GM21737 (cell line): ENCODE results near the gene NMNAT3.
"Not testable (repeated sequence)": the region's sequence is repeated elsewhere in the genome, so short reads cannot be mapped to it uniquely, and the experiment has no call there.

ENCODE experiments used
- ATAC-seq: cut with Tn5 transposase; IDR thresholded peaks from one replicate; pipeline ENCODE4 v1.9.1; 2021; ENCODE audit warnings: mild to moderate bottlenecking, moderate library complexity; ENCODE audit not compliant: unreplicated experiment

The NMNAT3 gene

DNA sequence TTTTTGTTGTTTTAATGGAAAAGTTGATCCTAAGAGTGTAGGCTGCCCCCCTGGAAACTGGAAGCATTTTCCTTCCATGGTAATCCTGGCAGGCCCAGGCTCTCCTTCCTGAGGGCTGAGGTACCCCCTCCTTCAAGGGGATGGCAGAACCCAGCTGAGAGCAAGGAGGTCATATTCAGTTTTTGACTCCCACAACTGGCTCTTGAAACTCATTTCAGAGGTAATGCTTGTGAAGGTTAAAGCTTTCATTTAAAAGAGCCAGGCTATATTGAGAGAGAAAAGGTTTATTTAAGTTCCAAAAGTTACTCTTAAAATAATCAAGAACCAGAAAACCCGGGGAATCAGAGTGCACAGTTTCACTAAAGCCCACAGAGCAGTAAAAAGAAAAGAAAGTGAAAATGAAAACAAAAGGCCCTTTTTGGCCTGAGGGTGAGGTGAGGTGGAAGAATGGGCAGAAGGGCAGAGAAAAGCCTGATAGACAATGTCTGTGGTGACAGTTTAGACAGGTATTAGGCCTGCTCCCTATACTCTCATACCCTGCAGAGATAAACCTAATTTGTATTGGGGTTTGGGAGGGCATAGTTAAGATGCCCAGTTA is 91.3 kb downstream of the NMNAT3 start:
- peak; percentile 81 for ATAC-seq

DNA sequence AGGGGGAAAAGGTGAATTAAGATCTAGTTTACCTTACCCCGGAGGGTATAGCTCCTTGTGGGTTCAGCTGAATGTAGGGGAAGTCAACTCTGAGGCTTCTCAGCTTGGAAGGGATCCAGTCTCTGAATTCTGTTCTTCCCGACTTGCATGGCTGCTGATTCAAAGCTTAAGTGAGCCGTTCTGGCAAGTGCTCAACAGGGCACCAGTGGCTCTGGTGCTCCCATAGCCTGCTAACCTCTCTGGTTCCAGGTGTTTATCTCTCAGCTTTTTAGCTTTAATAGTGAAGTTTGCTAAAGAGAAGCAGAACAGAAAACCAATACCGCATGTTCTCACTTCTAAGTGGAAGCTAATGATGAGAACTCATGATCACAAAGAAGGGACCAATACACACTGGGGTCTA is 92.0 kb downstream of the NMNAT3 start:
- ATAC-seq: no peak

DNA sequence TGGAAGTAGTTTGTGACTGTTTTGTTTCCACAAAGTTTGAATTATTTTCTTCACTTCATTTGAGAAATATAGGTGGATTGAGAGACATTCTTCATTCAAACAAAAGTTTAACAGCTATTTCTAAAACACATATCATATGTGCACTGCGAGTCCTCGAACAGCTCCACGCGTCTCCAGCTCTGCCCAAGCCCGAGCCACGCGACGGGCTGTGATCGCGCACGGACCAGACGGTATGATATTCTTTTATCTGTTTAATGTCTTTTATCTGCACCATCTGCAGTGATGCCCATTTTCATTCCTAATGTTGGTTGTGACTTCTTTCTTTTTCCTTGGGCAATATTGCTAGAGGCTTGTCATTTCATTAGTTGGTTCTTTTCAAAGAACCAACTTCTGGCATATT is 94.1 kb downstream of the NMNAT3 start:
- not testable (repeated sequence) for ATAC-seq

DNA sequence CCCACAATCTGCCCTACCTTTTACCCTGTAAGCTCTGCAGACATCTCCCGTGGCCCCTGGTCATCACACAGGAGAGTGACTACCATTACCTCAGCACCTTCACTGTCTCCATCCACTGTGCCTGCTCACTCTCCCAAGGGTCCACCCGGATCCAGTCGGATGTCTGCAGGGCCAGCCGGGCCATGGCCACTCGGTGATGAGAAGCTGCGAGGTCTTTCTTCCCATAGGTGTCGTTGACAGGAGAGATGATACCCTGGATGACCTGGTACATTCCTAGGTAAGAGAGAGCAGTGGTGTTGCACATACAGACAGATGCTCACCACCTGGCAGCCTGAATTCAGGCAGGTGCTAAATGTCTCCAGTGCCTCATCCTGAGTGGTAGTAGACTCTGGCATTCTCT is 99.0 kb downstream of the NMNAT3 start:
- ATAC-seq: no peak

DNA sequence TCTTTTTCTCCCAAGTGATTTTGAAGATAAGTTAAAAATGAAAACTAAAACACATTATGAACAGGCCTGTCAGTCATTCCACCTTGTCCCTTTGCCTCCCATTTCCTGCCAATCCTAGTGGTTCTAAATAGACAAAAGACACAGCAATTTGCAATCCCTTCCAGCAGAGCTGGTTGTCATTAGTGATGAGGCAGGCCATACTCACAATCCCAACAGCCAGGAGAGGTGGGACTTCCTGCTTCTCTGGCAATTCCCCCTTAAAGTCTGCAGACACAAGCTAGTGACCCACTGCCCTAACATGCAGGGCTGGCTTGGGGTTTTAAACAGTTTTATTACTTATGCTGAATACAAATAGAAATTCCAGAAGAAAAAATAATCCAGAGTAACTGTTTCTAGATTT is 99.9 kb downstream of the NMNAT3 start:
- no peak for ATAC-seq

DNA sequence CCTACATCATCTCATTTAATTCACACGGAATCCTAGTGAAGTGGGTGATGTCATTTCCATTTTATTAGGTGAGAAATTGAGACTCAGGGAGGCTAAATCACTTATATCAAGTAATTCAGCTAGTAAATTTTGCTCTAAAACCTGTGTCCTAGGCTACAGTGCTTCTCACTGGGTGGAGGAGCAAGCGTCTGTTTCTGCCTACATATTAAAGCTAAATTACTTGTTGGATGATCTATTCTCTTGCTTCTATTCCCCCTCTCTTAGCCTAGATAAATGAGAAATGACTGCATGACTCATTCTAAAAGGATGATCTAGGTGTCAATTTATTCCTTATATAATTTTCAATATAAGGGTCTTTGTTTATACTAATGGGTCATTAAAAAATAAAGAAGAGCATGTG is 100.4 kb downstream of the NMNAT3 start:
- no peak for ATAC-seq

DNA sequence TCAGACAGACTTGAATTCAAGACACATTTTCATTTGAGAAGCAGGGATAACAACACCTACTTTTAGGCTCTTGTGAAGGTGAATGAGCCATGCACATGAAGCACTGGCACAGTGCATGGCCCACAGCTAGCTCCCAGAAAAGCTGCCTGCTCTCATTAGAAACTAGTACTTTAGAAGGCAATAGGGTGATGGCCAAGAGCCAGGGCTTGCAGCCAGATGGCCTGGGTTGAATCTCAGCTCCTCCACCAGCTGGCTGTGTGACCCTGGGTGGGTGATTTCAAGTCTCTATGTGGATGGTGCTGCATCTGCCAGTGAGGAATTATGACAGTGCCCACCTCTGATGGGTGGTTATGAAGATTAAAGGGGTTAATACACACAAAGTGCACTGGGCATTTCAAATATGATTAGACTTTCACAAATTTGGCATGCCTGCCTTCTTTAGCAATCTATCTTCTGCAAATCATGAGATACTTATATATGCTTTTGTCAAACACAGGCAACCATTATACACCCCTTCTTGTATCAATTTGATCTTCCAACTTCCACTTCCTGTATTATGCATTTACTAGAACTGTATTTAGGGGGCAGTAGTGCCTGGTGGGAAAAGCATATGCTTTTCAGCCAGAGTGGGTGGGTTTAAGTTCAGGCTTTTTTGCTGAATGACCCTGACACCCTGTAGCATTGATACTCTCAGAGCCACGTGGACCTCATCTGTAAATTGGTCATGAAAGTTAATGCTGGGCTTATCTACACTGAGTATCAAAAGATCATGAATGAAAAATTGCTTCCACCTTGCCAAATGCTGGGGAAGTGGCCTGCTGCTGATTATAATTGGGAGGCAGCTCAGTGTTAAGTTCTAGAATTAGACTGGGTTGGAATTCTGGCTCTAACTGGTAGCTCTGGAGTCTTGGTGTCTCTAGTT is 103.5 kb downstream of the NMNAT3 start:
- ATAC-seq: no peak

DNA sequence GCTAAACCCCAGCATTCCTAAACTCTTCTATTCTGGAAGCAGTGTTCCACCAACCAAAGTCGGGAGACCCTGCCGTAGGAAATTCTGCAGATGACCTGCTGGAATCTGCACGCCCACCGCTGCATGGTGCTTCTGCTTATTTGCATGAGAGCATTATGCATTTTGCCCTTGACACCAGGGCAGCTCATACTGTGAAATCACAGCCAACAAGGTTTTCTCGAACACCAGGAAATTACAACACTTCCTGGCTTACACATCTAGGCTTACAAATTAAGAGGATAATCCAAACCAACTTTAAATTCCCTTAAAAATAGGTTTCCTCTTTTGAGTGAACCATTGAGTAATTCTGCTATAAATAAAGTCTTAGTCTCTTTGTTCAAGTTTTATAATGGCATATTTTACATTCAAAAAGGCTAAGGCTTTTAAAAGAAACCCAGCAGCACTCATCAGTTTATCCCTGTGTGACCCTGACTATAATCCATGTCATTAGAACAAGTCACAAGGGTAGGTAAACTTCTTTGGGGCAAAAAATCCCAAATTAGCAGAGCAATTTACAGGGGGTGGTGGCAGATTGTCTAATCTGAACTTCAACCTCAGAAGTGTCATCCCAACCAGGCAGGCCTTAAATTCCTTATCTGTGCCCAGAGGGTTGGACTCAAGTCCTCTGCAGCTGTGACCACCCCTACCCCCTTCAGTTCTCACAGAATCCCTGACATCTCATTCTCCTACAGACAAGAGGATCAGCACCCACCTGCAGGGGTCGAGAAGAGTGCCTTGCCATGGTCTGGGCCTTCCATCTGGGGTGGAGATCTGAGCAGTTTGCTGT is 104.7 kb downstream of the NMNAT3 start:
- ATAC-seq: no peak

DNA sequence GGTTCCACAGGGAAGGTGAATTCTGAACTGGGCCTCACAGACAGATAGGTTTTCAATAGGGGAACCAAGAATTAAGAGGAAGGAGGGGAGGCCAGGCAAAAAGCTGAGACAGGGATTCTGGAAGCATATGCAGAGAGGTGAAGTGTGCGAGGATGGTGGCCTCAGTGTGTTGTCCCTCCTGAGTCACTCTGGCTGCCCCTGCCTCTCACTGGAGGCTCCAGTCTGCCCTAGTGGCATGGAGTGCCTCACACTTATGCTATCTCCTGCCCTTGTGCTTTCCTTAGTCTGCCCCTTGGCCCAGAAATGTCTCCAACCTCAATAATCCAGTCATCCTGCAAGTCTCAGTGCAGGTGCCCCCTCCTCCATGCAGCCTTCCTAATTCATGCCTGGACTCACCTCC is 106.1 kb downstream of the NMNAT3 start:
- no peak for ATAC-seq

DNA sequence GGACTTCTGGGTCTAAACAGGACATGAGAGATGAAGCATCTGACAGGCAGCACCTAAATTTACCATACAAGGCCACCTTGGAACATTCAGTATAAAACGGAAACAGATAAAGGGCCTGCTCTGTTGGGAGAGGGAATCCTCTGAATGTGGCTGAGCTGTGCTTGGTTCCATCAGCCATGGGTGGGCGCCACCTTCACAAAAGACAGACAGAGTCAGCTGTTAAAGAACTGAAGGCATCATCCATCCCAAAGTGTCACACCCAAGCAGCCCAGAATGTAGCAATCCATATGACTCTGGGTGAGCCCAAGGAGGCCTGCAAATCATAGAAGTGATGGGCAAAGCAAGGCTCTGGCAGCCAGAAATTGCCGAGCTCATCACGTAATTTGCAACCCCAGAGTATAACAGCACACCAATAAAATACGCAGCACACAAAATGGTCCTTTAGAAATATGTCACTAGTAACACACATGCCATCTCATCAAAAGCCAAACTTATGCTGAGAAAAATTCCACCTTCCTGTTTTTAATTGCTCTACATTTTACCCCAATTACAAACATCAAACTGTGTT is 113.4 kb downstream of the NMNAT3 start:
- no peak for ATAC-seq

DNA sequence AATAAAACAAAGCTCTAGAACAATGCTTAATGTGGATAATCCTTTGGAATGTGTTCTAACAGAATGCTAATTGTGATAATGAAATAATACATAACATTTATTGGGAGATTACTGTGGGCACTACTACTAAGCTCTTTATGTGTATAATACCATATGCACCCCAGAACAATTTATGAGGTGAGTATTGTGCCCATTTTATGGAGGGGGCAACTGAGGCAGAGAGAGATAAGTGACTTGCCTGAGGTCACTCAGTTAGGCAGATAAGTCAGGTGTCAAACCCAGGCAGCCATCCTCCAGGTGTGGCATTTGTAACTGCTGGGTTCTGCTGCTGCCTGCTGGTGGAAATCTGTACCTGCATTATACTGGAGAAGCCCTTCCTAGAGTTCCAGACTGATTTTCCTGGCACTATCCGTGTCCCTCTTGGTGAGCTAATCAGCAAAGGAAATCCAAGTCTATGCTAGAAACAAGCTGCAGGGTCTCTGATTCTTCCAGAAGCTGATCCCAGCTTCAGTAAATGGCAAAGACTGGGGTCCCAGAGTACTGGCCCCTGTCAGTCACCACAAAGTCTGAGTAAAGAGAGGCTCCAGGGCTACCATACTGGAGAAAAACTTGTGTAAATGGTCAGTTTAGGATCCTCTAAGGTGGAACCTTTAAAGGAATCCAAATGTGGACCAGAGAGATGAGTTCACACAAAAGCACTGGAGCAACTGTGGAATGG is 115.7 kb downstream of the NMNAT3 start:
- no peak for ATAC-seq

DNA sequence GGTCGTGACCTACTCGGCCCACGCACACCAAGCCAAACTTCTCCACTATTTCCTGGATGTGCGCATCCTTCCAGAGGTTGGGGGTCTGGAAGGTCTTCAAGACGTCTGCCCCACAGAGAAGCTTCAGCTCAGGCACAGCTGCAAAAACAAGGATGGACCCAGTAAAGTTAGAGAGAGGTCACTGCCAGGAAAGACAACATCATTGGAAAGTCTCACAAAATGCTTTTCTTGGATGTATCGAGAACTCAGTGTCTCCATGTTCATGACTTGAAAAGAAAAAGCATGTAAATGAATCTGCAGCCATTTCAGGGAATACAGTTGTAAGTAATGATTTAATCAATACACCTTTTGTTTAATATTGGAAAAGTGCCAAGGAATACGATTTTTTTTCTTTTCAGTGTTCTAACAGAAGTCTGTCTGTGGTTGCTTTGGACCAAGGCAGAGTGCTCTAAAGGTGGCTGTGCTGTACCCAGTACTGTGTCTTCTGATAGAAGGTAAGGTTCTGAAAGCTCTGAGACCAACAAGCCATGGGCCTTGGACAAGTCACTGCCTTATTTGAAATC is 116.4 kb downstream of the NMNAT3 start:
- ATAC-seq: no peak

DNA sequence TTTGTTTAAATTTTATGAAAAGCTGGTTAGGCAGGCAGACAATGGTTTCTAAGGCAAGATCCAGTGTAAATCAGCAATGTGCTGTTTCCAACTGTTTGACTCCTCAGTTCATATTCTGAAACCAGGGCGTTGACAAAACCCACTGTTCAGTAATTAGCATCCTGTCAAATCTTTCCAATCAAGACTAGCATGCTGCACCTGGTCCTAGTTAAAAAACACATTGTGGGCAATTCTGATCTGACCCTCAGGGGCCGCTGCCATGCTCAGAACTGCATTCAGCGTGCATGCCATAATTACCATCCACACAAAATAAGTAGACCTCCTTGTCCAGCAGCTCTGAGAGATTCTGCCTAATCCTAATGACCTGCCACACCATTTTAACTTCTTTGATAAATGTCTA is 117.4 kb downstream of the NMNAT3 start:
- no peak for ATAC-seq

DNA sequence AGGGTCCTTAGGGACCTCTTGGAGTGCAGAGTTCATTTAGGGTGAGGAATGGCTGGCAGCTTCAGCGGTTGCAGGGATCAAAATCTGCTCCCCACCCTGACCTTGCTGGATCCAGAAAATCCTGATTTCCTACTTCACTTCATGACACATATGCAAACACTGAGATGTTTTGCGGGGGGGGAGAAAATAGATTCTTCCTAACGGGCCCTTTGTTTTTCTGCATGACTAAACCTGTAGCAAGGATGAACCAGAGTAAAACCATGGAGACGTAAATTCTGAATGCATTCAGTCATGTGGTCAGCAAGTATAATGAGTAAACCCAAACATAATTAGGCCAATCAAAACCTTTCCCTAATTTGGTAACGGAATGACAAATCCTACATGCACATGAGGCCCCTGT is 118.2 kb downstream of the NMNAT3 start:
- no peak for ATAC-seq

DNA sequence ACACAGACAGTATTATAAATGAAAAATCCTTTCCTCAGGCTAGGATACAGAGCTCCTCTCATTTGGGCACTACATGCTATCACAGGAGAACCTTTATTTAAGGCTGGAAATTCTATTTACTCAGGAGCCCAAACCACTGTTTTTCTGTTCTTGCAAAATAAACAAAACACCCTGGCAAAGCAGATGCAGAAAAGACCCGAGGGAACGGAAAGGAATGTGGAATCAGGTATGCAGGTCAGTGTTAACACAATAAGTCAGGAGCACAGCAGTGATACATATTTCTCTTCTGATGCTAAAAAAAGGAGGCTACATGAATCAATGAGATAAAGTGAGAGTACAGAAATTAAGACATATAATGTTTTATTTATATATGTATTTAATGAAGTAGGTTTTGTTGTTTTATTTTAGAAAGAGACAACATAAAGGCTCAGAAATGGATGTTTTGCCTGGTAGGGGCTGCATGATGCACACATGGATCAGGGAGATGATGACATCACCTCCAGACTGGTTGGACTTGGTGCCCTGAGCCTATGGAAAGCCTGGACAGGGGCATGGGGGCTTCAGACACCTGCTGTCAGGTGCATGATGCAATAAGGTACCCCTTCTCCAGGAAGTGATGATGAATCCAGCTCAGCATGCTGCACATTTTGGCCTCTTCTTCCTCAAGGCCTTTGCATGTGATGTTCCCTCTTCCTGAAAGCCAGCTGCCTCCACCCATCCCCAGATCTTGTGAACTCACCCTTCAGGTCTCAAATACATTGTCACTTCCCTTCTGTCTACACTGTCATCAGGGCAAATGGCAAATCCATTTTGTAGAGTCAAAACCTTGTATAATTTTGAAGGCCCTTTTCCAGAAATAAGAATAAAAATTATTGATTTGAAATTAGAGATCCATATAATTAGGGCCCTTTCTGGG is 119.2 kb downstream of the NMNAT3 start:
- no peak for ATAC-seq

DNA sequence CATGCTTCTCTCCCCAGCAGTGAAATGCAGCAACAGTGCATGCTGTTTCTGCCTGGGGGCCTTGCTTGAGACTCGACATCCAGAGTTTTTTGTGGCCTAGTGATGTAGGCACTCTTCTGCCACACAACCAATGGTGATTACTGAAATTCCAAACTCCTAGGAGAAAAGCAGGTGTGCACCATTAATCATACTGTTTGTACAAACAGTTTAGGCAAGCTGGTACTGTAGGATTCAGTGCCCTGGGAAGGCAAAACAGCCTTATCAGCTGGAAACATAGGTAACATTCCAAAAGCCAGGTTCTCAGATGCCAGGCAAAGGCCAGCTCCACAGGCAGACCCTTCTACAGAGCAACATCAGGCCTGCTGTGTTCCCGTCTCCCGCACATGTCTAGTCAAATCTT is 120.7 kb downstream of the NMNAT3 start:
- ATAC-seq: no peak

DNA sequence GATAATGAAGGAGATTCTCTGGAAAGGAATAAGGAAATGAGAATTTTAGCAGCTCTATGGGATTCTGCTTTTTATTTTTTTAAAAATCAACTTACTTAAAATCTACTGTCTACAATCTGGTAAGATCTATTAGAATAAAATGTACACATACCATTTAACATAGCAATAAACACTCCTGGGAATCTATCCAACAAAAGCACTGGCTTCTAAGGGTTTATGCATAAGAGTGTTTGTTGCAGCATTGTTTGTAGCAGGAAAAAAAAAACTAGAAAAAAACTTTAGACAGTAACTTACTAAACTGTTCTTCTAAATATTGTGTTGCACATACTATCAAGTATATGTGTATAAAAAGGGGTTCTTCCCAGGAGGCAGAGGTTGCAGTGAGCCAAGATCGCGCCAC is 122.5 kb downstream of the NMNAT3 start:
- no peak for ATAC-seq

DNA sequence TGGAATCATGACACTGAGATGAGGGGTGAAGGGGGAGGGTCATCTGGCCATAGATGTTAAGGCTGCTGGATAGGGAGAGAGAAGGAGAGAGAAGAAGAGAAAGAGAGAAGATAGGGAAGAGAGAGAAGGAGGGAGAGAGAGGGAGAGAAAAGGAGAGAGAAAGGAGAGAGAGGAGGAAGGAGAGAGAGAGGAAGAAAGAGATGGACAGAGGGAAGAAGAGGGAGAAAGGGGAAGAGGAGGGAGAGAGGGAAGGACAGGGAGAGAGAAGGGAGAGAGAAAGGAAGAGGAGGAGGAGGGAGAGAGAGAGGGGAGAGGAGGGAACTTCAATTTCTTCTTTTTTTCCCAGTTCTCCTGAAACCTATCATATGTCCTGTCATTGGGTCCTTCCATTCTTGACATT is 123.1 kb downstream of the NMNAT3 start:
- no peak for ATAC-seq

DNA sequence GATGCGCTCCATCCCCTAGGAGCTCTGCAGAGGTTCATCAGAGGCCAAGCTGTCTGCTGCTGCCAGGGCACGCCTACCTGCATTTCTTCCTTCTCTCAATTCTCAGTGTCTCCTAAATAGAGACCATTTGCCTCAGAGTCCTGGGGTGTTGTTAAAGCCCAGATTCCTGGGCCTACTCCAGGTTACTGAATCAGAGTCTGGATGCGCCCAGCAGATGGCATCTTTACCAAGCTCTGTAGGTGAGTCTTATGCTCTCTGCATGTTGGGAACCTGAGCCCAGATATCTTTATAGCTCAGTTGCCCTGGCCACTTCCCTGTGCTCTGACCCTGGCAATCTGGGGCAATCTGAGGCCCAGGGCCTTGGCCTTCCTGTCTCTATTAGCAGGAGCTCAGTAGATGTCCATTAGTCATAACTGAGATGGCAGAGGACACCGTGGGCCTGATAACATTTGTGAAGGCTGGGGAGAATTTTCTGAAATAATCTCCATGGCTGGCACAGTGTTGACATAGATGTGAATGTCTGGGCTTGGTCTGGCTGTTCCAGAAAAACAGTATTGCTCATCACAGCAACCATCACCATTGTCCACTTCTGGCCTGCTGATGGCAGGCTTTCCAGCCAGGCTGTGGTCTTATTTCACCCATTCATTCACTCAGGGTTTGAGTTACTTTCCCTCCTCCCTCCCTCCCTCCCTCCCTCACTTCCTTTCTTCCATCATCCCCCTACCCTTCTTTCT is 125.0 kb downstream of the NMNAT3 start:
- no peak for ATAC-seq
